Measurements from ENCODE around the gene SIRPD. TPM values are rescaled to one million over a fixed set of nuclear protein-coding genes. Genes with fewer than 3 reads are reported as not detected.
A peak's percentile ranks its signal among the peaks of the same experiment; 100 is the strongest.

The SIRPD gene
- total and polyA plus RNA-seq, 10 donors = 0.24 to 8.2 (median 2.3) TPM

DNA sequence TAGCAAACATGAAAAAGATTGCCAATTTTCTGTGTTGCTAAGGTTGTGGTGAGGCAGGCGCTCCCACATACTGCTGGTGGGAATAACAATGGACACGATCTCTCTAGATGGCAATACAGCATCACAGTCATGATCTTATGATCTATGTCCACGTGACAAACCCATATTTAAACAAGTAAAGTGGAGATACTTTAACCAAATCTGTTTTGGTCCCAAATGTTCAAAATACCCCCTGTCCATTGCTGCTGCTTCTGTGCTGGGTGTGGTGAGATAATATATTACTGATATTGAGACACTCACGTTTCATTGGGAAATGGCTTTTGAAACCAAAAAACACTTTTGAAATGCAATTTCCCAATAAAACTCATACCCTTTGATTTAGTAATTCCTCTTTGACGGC lies 23.0 kb downstream of the SIRPD start:
- TF ChIP-seq POLR2AphosphoS5 (IDR thresholded peaks at IDR 0.05) (no peak), POLR2A (IDR thresholded peaks at IDR 0.05) (no peak)
- TF ChIP-seq, protein P1, sequence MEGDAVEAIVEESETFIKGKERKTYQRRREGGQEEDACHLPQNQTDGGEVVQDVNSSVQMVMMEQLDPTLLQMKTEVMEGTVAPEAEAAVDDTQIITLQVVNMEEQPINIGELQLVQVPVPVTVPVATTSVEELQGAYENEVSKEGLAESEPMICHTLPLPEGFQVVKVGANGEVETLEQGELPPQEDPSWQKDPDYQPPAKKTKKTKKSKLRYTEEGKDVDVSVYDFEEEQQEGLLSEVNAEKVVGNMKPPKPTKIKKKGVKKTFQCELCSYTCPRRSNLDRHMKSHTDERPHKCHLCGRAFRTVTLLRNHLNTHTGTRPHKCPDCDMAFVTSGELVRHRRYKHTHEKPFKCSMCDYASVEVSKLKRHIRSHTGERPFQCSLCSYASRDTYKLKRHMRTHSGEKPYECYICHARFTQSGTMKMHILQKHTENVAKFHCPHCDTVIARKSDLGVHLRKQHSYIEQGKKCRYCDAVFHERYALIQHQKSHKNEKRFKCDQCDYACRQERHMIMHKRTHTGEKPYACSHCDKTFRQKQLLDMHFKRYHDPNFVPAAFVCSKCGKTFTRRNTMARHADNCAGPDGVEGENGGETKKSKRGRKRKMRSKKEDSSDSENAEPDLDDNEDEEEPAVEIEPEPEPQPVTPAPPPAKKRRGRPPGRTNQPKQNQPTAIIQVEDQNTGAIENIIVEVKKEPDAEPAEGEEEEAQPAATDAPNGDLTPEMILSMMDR (IDR thresholded peaks at IDR 0.05 in 8 of 11, conservative IDR thresholded peaks at IDR 0.05 in 3 of 11) = no peak

DNA sequence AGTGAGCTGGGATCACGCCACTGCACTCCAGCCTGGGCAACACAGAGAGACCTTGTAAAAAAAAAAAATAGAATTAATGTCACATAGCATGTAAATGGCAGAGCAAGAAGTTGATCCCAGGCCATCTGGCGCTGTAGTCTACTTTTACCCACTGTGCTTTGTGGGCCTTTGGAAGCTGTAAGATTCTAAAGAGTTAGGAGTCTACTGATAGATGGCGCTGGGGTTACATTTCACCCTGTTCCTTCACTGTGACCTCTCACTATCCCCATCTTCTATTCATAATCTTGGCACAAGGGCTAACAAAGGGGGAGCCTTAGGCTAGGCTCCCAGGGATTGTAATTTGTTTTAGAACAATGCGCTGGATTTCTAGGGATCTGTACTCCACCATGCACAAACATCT lies 24.4 kb downstream of the SIRPD start:
- Histone ChIP-seq H3K27me3 (replicated peaks in 1 of 7) (no peaks in the 10 kb centered on the region), H3K27ac (no peak overlapping the region), H3K4me1 (peaks cover 9 to 49% (median 27%) of the 10 kb centered on the region in 6 donors), H3K4me3 (no peak overlapping the region), H3K36me3 (no peaks in the 10 kb centered on the region), H3K9me3 (no peaks in the 10 kb centered on the region)
- no peak for DNase-seq
- intact Hi-C loops (cut with DNase I; ENCODE audit: low total_unique reads) = no loop called here
- TF ChIP-seq, protein P1 (IDR thresholded peaks at IDR 0.05 in 8 of 11, conservative IDR thresholded peaks at IDR 0.05 in 3 of 11) = no peak
- TF ChIP-seq POLR2AphosphoS5 (IDR thresholded peaks at IDR 0.05) = no peak
- TF ChIP-seq POLR2A (IDR thresholded peaks at IDR 0.05) = no peak
- 76 to 91% (median 87%) methylated on average over 4 of the region's 4 CpGs for WGBS, 5 donors

More for the DNA sequence above, 23.0 kb downstream of the SIRPD start:
- no peaks in the 10 kb centered on the region for H3K9me3 ChIP-seq
- H3K27ac ChIP-seq = peak overlapping the region in 5 of 8 donors; percentile 14 to 94 (median 90)
- H3K4me1 ChIP-seq = peaks cover 9 to 58% (median 32%) of the 10 kb centered on the region in 6 donors
- no peaks in the 10 kb centered on the region for H3K36me3 ChIP-seq
- no peak for DNase-seq
- H3K27me3 ChIP-seq (replicated peaks in 1 of 7) = no peaks in the 10 kb centered on the region
- intact Hi-C loops (cut with DNase I; ENCODE audit: low total_unique reads) = no loop called here
- WGBS, 5 donors = 51 to 83% (median 61%) methylated on average over 5 of the region's 5 CpGs
- no peak overlapping the region for H3K4me3 ChIP-seq

DNA sequence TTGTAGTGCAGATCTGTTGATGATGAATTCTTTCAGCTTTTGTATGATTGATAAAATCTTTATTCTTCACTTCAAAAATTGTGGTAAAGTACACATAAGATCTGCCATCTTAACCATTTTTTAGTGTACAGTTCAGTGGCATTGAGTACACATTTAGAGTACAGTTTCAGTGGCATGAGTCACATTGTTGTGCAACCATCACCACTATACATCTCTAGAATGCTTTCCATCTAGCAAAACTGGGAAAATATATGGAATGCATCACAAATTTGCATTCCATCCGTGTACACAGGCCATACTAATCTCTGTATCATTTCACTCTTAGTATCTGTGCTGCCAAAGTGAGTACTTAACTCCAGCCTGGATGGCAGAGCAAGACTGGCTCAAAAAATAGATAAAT lies 28.7 kb downstream of the SIRPD start:
- no peaks in the 10 kb centered on the region for H3K9me3 ChIP-seq
- WGBS, 5 donors = 47 to 74% (median 57%) methylated on average over 1 of the region's 1 CpG
- no peak overlapping the region for H3K4me3 ChIP-seq
- no peak for DNase-seq
- H3K36me3 ChIP-seq = no peaks in the 10 kb centered on the region
- H3K27ac ChIP-seq = no peak overlapping the region
- TF ChIP-seq POLR2A (IDR thresholded peaks at IDR 0.05) (no peak), POLR2AphosphoS5 (IDR thresholded peaks at IDR 0.05) (no peak)
- TF ChIP-seq, protein P1 (IDR thresholded peaks at IDR 0.05 in 8 of 11, conservative IDR thresholded peaks at IDR 0.05 in 3 of 11) = no peak
- no peaks in the 10 kb centered on the region for H3K27me3 ChIP-seq (replicated peaks in 1 of 7)
- H3K4me1 ChIP-seq = peaks cover 0 to 28% (median 9%) of the 10 kb centered on the region in 6 donors
- intact Hi-C loops (cut with DNase I; ENCODE audit: low total_unique reads) = no loop called here

DNA sequence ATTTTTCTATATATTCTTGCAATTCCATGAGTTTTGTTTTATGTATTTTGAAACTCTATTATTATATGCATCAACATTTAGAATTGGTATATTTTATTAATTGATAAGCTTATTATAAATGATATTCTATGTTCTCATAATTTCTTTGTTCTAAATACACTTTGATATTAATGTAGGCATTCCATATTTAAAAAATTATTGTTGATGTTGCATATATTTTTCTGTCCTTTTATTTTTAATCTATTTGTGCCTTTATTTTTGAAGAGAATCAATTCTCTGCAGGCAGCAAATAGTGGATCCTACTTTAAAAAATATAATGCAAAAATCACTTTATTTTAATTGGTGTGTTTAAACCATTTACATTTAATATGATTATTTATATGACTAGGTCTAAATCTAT lies 29.6 kb downstream of the SIRPD start:
- H3K27me3 ChIP-seq (replicated peaks in 1 of 7) = no peaks in the 10 kb centered on the region
- DNase-seq = no peak
- H3K4me3 ChIP-seq = no peak overlapping the region

More for the DNA sequence above, 29.6 kb downstream of the SIRPD start:
- H3K9me3 ChIP-seq = no peaks in the 10 kb centered on the region
- peaks cover 0 to 25% (median 14%) of the 10 kb centered on the region in 6 donors for H3K4me1 ChIP-seq
- intact Hi-C loops (cut with DNase I; ENCODE audit: low total_unique reads) = no loop called here
- H3K36me3 ChIP-seq = no peaks in the 10 kb centered on the region
- H3K27ac ChIP-seq = no peak overlapping the region
- TF ChIP-seq, protein P1 (IDR thresholded peaks at IDR 0.05 in 8 of 11, conservative IDR thresholded peaks at IDR 0.05 in 3 of 11) = no peak
- TF ChIP-seq POLR2AphosphoS5 (IDR thresholded peaks at IDR 0.05) (no peak), POLR2A (IDR thresholded peaks at IDR 0.05) (no peak)
